Thymus (tissue), 11 donors: ENCODE data around the gene KLHL26. TPM values are rescaled to one million over a fixed set of nuclear protein-coding genes. Genes with fewer than 3 reads are reported as not detected.

Experiments used
- DNase-seq, 9 donors: peaks; one replicate each; pipeline ENCODE4 v3.0.0-alpha.2; 2013; ENCODE audit warnings: low spot score in 9 of 9, low read depth in 6 of 9, missing footprints in 1 of 9
- H3K27ac ChIP-seq, 2 donors: one replicate each; pipeline ENCODE4 v1.5.1; 2013; ENCODE audit warnings: control low read depth in 1 of 2, low read depth in 1 of 2, low read length in 1 of 2, mild to moderate bottlenecking in 1 of 2, moderate library complexity in 1 of 2
- H3K27me3 ChIP-seq, 2 donors: one replicate each; pipeline ENCODE4 v1.5.1; 2013; ENCODE audit warnings: low read length in 1 of 2; ENCODE audit not compliant: control insufficient read depth in 2 of 2, insufficient read depth in 1 of 2
- H3K36me3 ChIP-seq, 2 donors: one replicate each; pipeline ENCODE4 v1.5.1; 2013; ENCODE audit warnings: low read length in 1 of 2, mild to moderate bottlenecking in 1 of 2, moderate library complexity in 1 of 2; ENCODE audit not compliant: control insufficient read depth in 2 of 2, insufficient read depth in 2 of 2
- H3K4me1 ChIP-seq, 2 donors: one replicate each; pipeline ENCODE4 v1.5.1; 2013; ENCODE audit warnings: low read length in 2 of 2; ENCODE audit not compliant: control insufficient read depth in 2 of 2, insufficient read depth in 2 of 2
- H3K4me3 ChIP-seq, 2 donors: one replicate each; pipeline ENCODE4 v1.5.1; 2013; ENCODE audit warnings: low read length in 2 of 2, control low read depth in 1 of 2, mild to moderate bottlenecking in 1 of 2
- H3K9me3 ChIP-seq, 2 donors: one replicate each; pipeline ENCODE4 v1.5.1; 2013; ENCODE audit warnings: low read length in 1 of 2, mild to moderate bottlenecking in 1 of 2; ENCODE audit not compliant: control insufficient read depth in 2 of 2, insufficient read depth in 1 of 2
- WGBS: extraction: QIAGEN DNeasy Blood & Tissue Kit; methylation state at CpG from one replicate; pipeline ENCODE4 v1.1.7; 2013; 5-methylcytosine and 5-hydroxymethylcytosine counted together
- polyA plus RNA-seq: library from polyadenylated mRNA; stranded (reverse); fragments of 200-250 nt; gene quantifications from one replicate; pipeline ENCODE4 v1.2.3, GENCODE V29; 2013
- total RNA-seq: library from RNA; stranded (reverse); fragments of 120-200 nt; gene quantifications from one replicate; pipeline ENCODE4 v1.2.4, GENCODE V29; 2013
- donor health status: healthy.

Gene KLHL26
- total and polyA plus RNA-seq, 2 donors: 0.99 to 4.0 TPM

DNA sequence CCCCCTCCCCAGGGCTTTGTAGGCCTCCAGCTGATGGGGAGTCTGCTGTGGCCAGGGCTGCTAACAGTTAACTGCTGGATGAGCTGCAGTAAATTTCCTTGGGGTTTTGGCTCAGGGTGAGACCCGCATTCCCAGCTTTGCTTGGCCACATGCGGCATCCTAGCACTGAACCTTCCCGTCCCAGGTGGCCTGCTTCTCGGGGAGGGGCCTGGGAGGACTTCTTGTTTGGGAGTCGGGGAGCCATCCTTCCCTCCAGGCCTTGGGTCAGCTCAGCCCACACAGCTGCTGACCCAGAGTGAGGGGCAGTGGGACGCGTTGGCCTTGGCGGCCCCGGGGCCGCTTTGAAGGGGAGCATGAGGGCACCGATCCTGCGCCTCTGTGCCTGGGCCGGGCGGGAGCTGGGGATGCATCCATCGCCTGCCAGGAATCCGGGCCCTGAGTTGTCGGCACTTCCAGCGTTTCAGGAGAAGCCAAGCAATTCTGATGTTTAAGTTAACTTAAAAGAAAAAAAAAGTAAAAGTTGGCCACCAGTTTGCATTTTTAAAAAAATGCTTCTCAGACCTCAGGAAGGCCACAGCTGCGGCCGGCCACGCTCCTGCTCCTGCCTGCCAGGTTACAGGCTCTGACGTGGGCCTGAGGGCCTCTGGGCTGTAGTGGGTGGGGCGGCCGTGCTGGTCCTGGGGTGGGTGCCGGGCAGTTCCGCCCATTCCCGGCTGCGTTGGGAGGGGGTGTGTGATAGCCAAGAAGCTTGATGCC lies 74.3 kb downstream of the KLHL26 start:
- H3K27me3 ChIP-seq: no peaks in the 10 kb centered on the region
- no peak for DNase-seq
- H3K36me3 ChIP-seq: peaks cover 0 to 3% of the 10 kb centered on the region in 2 donors
- peaks cover 0 to 3% of the 10 kb centered on the region in 2 donors for H3K9me3 ChIP-seq
- peaks cover 6 to 14% of the 10 kb centered on the region in 2 donors for H3K4me1 ChIP-seq
- WGBS: 94% methylated on average over 28 of the region's 28 CpGs
- H3K4me3 ChIP-seq: no peak overlapping the region
- no peak overlapping the region for H3K27ac ChIP-seq

DNA sequence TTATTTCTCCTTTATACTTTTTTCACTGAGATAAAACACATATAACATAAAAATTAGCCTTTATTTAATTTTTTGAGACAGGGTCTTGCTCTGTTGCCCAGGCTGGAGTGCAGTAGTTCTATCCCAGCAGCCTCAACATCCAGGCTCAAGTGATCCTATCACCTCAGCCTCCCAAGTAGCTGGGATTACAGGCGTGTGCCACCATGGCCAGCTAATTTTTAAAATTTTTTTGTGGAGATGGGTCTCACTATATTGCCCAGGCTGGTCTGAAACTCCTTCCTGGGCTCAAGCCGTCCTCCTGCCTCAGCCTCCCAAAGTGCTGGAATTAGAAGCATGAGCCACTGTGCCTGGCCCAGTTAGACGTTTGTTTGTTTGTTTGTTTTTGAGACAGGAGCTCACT lies 75.1 kb downstream of the KLHL26 start:
- no peak for DNase-seq
- Histone ChIP-seq H3K27ac (no peak overlapping the region), H3K4me3 (no peak overlapping the region), H3K4me1 (peaks cover 6 to 14% of the 10 kb centered on the region in 2 donors), H3K36me3 (peaks cover 0 to 3% of the 10 kb centered on the region in 2 donors), H3K9me3 (peaks cover 0 to 3% of the 10 kb centered on the region in 2 donors), H3K27me3 (no peaks in the 10 kb centered on the region)
- 98% methylated on average over 3 of the region's 3 CpGs for WGBS

DNA sequence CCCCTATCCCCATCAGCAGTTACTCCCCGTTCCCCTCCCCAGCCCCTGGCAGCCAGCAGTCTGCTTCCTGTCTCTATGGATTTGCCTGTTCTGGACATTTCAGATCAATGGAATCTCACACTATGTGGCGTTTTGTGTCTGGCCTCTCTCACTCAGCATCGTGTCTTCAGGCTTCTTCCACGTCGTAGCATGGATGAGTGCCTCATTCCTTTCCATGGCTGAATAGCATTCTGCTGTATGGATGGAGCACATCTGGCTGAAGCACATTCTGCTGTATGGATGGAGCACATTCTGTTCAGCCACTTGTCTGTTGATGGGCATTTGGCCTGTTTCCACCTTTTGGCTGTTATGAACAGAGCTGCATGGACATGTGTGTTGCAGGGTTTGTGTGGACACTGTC lies 76.2 kb downstream of the KLHL26 start:
- Histone ChIP-seq H3K4me1 (peaks cover 6 to 14% of the 10 kb centered on the region in 2 donors), H3K9me3 (peaks cover 0 to 3% of the 10 kb centered on the region in 2 donors), H3K27me3 (no peaks in the 10 kb centered on the region), H3K4me3 (no peak overlapping the region), H3K27ac (no peak overlapping the region), H3K36me3 (peaks cover 0 to 3% of the 10 kb centered on the region in 2 donors)
- no peak for DNase-seq
- 88% methylated on average over 5 of the region's 5 CpGs for WGBS

- Histone ChIP-seq H3K36me3 (peaks cover 0 to 3% of the 10 kb centered on the region in 2 donors), H3K9me3 (peaks cover 0 to 3% of the 10 kb centered on the region in 2 donors), H3K4me3 (no peak overlapping the region), H3K27me3 (no peaks in the 10 kb centered on the region), H3K27ac (no peak overlapping the region), H3K4me1 (peaks cover 6 to 14% of the 10 kb centered on the region in 2 donors)
- DNase-seq: no peak
- 88% methylated on average over 18 of the region's 18 CpGs for WGBS
Observed at GRCh38 chr19:18713550-18714117, 76.8 kb downstream of the KLHL26 start.

DNA sequence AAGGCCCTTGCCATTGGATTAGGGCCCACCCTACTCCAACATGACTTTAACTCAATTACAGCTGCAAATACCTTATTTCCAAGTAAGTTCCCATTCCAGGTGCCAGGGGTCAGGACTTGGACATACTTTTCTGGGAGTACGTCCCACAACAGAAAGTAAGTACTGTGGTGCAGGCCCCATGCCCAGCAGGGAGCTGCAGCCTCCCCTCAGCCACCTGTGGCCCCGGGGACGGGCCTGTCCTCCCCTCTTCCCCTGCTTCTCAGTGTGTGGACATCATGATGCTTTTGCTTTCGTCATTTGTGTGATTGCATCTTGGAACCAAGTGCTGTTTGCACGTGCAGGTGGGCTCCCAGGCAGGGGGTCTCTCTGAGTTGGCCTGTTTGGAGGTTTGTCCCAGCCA lies 78.6 kb downstream of the KLHL26 start:
- Histone ChIP-seq H3K4me3 (no peak overlapping the region), H3K27me3 (no peaks in the 10 kb centered on the region), H3K36me3 (no peaks in the 10 kb centered on the region), H3K4me1 (peaks cover 2 to 14% of the 10 kb centered on the region in 2 donors), H3K27ac (no peak overlapping the region), H3K9me3 (peaks cover 0 to 3% of the 10 kb centered on the region in 2 donors)
- 74% methylated on average over 5 of the region's 5 CpGs for WGBS
- DNase-seq: no peak

GRCh38 chr19:18716857-18717256 lies 80.0 kb downstream of the KLHL26 start:
- Histone ChIP-seq H3K4me3 (no peak overlapping the region), H3K36me3 (no peaks in the 10 kb centered on the region), H3K27ac (no peak overlapping the region), H3K9me3 (peaks cover 0 to 3% of the 10 kb centered on the region in 2 donors), H3K27me3 (no peaks in the 10 kb centered on the region), H3K4me1 (peaks cover 2 to 14% of the 10 kb centered on the region in 2 donors)
- no peak for DNase-seq
- 98% methylated on average over 6 of the region's 6 CpGs for WGBS

DNA sequence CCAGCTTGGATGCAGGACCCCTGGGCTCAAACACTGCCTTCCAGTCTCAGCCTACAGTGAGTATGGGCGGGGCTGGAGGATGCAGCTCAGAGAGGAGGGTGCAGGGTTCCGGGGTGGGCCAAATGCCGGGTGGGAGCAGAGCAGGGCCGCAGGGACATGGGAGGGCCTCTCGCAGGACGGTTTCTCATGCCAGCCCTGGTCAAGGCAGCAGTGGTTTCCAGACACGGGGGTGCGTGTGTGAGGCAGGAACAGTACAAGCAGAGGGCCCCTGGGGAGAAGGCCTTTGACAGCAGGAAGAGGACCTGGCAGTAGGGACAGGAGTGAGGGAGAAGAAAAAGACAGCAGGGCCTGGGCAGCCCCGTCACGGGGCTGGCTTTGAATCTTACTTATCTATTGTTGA lies 80.8 kb downstream of the KLHL26 start:
- no peak overlapping the region for H3K4me3 ChIP-seq
- no peaks in the 10 kb centered on the region for H3K36me3 ChIP-seq
- 92% methylated on average over 10 of the region's 10 CpGs for WGBS
- no peak for DNase-seq
- H3K9me3 ChIP-seq: peaks cover 0 to 3% of the 10 kb centered on the region in 2 donors
- H3K4me1 ChIP-seq: peaks cover 2 to 14% of the 10 kb centered on the region in 2 donors
- no peak overlapping the region for H3K27ac ChIP-seq
- no peaks in the 10 kb centered on the region for H3K27me3 ChIP-seq

GRCh38 chr19:18718015-18718526 lies 81.2 kb downstream of the KLHL26 start:
- DNase-seq: no peak
- 84% methylated on average over 5 of the region's 5 CpGs for WGBS

DNA sequence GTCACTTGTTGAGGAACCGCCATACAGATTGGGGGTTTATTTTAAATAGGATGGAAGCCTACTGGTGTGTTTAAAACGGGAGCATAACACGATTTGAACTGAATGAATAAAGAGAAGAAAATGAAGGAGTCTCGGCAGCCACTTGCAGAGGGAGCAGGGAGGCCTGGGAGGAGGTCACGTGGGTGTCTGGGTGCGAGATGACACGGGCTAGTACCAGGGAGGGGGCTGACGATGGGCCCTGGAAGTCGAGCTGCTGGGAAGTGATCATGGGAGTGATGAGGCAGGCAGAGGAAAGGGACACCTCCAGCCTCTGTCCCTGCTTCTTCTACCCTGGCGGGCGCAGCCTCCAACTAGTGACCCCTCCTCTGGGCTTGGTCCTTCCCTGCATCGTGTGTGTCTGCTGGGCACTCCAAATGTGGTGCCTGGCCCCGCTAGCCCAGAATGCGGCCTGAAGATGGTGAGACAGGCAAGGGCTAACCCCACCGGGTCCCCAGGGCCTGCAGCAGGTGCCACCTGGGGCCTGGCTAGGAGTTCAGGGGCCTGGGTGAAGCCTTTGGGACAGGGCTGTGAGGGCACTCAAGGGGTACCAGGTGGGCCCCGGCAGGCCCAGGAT lies 82.1 kb downstream of the KLHL26 start:
- H3K4me3 ChIP-seq: no peak overlapping the region
- 90% methylated on average over 16 of the region's 16 CpGs for WGBS
- H3K9me3 ChIP-seq: peaks cover 0 to 3% of the 10 kb centered on the region in 2 donors
- no peaks in the 10 kb centered on the region for H3K27me3 ChIP-seq
- H3K4me1 ChIP-seq: peaks cover 2 to 9% of the 10 kb centered on the region in 2 donors
- H3K36me3 ChIP-seq: no peaks in the 10 kb centered on the region
- H3K27ac ChIP-seq: no peak overlapping the region
- no peak for DNase-seq

More at GRCh38 chr19:18718015-18718526, 81.2 kb downstream of the KLHL26 start:
- Histone ChIP-seq H3K36me3 (no peaks in the 10 kb centered on the region), H3K4me3 (no peak overlapping the region), H3K4me1 (peaks cover 2 to 14% of the 10 kb centered on the region in 2 donors), H3K27ac (no peak overlapping the region), H3K27me3 (no peaks in the 10 kb centered on the region), H3K9me3 (peaks cover 0 to 3% of the 10 kb centered on the region in 2 donors)
